OCI-LY7 (cell line): ENCODE data around the gene FAM131B.

ENCODE experiments used
- EZH2phosphoT487 ChIP-seq: fragments of 200-600 bp; sonication (generic); IDR thresholded peaks from 2 replicates; pipeline ENCODE4 v1.6.1; 2018; ENCODE audit warnings: low read depth, borderline replicate concordance, mild to moderate bottlenecking, mixed run types, antibody characterized with exemption, low read length, moderate library complexity, mixed read lengths
- TF ChIP-seq, protein P1 (sequence below): fragments of 200-600 bp; sonication (generic); conservative IDR thresholded peaks from 2 replicates; pipeline ENCODE4 v1.5.1; 2014; ENCODE audit warnings: mild to moderate bottlenecking, antibody characterized with exemption, low read length, moderate library complexity, mixed read lengths

DNA sequence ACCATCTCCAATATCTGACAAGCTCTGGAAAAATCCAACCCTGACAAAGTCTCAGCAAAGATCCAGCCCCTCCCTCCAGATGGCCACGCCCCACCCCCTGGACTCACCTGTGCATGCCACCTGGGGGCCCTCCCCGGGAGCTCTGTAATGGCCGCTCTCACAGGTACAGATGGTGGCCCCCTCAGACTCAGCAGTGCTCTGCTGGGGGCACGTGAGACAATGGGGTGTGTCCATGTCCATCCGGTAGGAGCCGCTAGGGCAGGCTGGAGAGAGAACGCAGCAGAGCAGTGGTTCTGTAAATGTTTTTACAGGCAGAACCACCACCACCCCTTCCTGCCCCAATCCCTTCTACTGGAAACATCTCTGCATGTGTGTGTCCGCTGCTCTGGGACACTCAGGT lies 36.6 kb upstream of the FAM131B start:
- TF ChIP-seq, protein P1, sequence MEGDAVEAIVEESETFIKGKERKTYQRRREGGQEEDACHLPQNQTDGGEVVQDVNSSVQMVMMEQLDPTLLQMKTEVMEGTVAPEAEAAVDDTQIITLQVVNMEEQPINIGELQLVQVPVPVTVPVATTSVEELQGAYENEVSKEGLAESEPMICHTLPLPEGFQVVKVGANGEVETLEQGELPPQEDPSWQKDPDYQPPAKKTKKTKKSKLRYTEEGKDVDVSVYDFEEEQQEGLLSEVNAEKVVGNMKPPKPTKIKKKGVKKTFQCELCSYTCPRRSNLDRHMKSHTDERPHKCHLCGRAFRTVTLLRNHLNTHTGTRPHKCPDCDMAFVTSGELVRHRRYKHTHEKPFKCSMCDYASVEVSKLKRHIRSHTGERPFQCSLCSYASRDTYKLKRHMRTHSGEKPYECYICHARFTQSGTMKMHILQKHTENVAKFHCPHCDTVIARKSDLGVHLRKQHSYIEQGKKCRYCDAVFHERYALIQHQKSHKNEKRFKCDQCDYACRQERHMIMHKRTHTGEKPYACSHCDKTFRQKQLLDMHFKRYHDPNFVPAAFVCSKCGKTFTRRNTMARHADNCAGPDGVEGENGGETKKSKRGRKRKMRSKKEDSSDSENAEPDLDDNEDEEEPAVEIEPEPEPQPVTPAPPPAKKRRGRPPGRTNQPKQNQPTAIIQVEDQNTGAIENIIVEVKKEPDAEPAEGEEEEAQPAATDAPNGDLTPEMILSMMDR: no peak
- no peak for TF ChIP-seq EZH2phosphoT487
